A204.1 (cell line): Measurements from ENCODE around the gene CNTN5.
A peak's percentile ranks its signal among the peaks of the same experiment; 100 is the strongest.
"Not testable (repeated sequence)": the region's sequence is repeated elsewhere in the genome, so short reads cannot be mapped to it uniquely, and the experiment has no call there.

Source experiments
- FAIRE-seq: peaks from 2 replicates; lab custom pipeline; 2012; peaks lifted over from hg19 to GRCh38; lab: Jason Lieb, UNC

The CNTN5 gene

GRCh38 chr11:99020352-99021225, at the start of gene CNTN5:
Gene CNTN5 (plus strand): TSS chr11:99020949.
- no peak for FAIRE-seq

- FAIRE-seq: no peak
These were observed 41.5 kb upstream of the CNTN5 start for GRCh38 chr11:98979205-98979604.

GRCh38 chr11:99015634-99016454, 4.9 kb upstream of the CNTN5 start:
- FAIRE-seq: peak; percentile 96

- FAIRE-seq: no peak
These were observed 1.1 kb upstream of the CNTN5 start for GRCh38 chr11:99019696-99020095.

GRCh38 chr11:99037057-99037456, 16.3 kb downstream of the CNTN5 start:
- FAIRE-seq: no peak

GRCh38 chr11:99063331-99063730, 42.6 kb downstream of the CNTN5 start:
- no peak for FAIRE-seq

GRCh38 chr11:99065121-99065520, 44.4 kb downstream of the CNTN5 start:
- FAIRE-seq: no peak

GRCh38 chr11:99066618-99067317, 46.0 kb downstream of the CNTN5 start:
- FAIRE-seq: no peak

- no peak for FAIRE-seq
These were observed 48.1 kb downstream of the CNTN5 start for GRCh38 chr11:99068832-99069231.

- no peak for FAIRE-seq
These were observed 49.2 kb downstream of the CNTN5 start for GRCh38 chr11:99069856-99070444.

- FAIRE-seq: no peak
These were observed 58.8 kb downstream of the CNTN5 start for GRCh38 chr11:99079576-99079975.

GRCh38 chr11:99080154-99080553, 59.4 kb downstream of the CNTN5 start:
- FAIRE-seq: no peak

- FAIRE-seq: no peak
These were observed 77.5 kb downstream of the CNTN5 start for GRCh38 chr11:99098258-99098657.

GRCh38 chr11:99098751-99099150, 78.0 kb downstream of the CNTN5 start:
- no peak for FAIRE-seq

- no peak for FAIRE-seq
These were observed 96.9 kb downstream of the CNTN5 start for GRCh38 chr11:99117603-99118002.

GRCh38 chr11:99133862-99134261, 113.1 kb downstream of the CNTN5 start:
- FAIRE-seq: not testable (repeated sequence)

- FAIRE-seq: no peak
These were observed 114.8 kb downstream of the CNTN5 start for GRCh38 chr11:99135508-99135907.

GRCh38 chr11:99142237-99142636, 121.5 kb downstream of the CNTN5 start:
- no peak for FAIRE-seq

GRCh38 chr11:99148352-99148751, 127.6 kb downstream of the CNTN5 start:
- FAIRE-seq: no peak

GRCh38 chr11:99154277-99154676, 133.5 kb downstream of the CNTN5 start:
- no peak for FAIRE-seq

- no peak for FAIRE-seq
These were observed 139.7 kb downstream of the CNTN5 start for GRCh38 chr11:99160447-99160846.

GRCh38 chr11:99162819-99163218, 142.1 kb downstream of the CNTN5 start:
- no peak for FAIRE-seq
